ENCODE data around the gene WDR82.

DNA sequence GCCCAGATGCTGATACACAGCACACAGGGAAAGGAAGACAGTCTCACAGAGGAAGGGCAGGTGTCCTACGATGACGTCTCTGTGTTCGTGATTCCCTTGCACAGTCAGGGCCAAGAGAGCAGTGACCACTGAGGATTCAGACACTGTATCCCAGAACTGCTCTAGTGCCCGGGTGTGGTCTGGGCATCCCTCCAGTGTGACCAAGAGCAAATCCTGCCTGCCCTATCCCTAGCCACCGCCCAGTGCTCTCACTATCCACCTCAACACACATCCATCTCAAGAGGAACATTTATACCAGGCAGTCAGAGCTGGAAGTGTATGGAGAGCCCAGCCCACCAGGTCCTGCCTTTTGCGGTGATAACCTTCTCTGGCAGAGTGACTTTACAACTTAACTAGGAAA lies 28.8 kb downstream of the WDR82 start:
- TF ChIP-seq CTCF (IDR thresholded peaks at IDR 0.05) (no peak), ZFX (IDR thresholded peaks at IDR 0.05; ENCODE audit: borderline replicate concordance) (no peak)

All from 22Rv1 (cell line).